ENCODE data around the gene BRF1.
"Not testable (repeated sequence)": the region's sequence is repeated elsewhere in the genome, so short reads cannot be mapped to it uniquely, and the experiment has no call there.

Gene BRF1

GRCh38 chr14:105317546-105317945 lies 16.7 kb upstream of the BRF1 start:
- peak in 3 of 10 donors; percentile 40 to 83 (median 55) for DNase-seq
- intact Hi-C loops (cut with DNase I): no loop called here

GRCh38 chr14:105316968-105317510 lies 16.2 kb upstream of the BRF1 start:
- intact Hi-C loops (cut with DNase I): no loop called here
- no peak for DNase-seq

- DNase-seq: no peak
- intact Hi-C loops (cut with DNase I): no loop called here
These were observed 15.8 kb upstream of the BRF1 start for GRCh38 chr14:105316577-105316941.

- intact Hi-C loops (cut with DNase I): no loop called here
- no peak for DNase-seq
These were observed 15.3 kb upstream of the BRF1 start for GRCh38 chr14:105315941-105316576.

- intact Hi-C loops (cut with DNase I): no loop called here
- no peak for DNase-seq
These were observed 14.5 kb upstream of the BRF1 start for GRCh38 chr14:105315211-105315721.

GRCh38 chr14:105314287-105315200 lies 13.7 kb upstream of the BRF1 start, which contains the start of gene PACS2:
PACS2 (plus strand) TSS chr14:105314748; CDS start chr14:105314919, 171 bp downstream.
- DNase-seq: peak in 7 of 10 donors; percentile 45 to 95 (median 58)
- intact Hi-C loops (cut with DNase I): loop anchor here (1.0 to 5.0 kb wide), 2 partner anchors 13 to 38 kb away; partner anchors contain the start of gene BRF1

GRCh38 chr14:105313381-105314286 lies 12.8 kb upstream of the BRF1 start:
- DNase-seq: peak in 2 of 10 donors; percentile 33 to 77
- intact Hi-C loops (cut with DNase I): loop anchor here (1.0 to 5.0 kb wide), 2 partner anchors 12 to 39 kb away; partner anchors contain the start of gene BRF1

GRCh38 chr14:105312973-105313372 lies 12.2 kb upstream of the BRF1 start:
- DNase-seq: peak in 8 of 10 donors; percentile 47 to 95 (median 73)
- intact Hi-C loops (cut with DNase I): loop anchor here (5.0 kb wide), 1 partner anchor 39 kb away; no protein-coding TSS in a partner anchor

- peak in 2 of 10 donors; percentile 44 to 86 for DNase-seq
- intact Hi-C loops (cut with DNase I): loop anchor here (5.0 kb wide), 1 partner anchor 40 kb away; no protein-coding TSS in a partner anchor
These were observed 11.0 kb upstream of the BRF1 start for GRCh38 chr14:105311838-105312237.

GRCh38 chr14:105309371-105309770 lies 8.6 kb upstream of the BRF1 start:
- no peak for DNase-seq
- intact Hi-C loops (cut with DNase I): no loop called here

GRCh38 chr14:105307052-105307727 lies 6.4 kb upstream of the BRF1 start:
- intact Hi-C loops (cut with DNase I): no loop called here
- DNase-seq: no peak

- no peak for DNase-seq
- intact Hi-C loops (cut with DNase I): no loop called here
These were observed 5.0 kb upstream of the BRF1 start for GRCh38 chr14:105305791-105306190.

GRCh38 chr14:105305345-105305744 lies 4.5 kb upstream of the BRF1 start:
- no peak for DNase-seq
- intact Hi-C loops (cut with DNase I): no loop called here

- DNase-seq: no peak
- intact Hi-C loops (cut with DNase I): no loop called here
These were observed 3.8 kb upstream of the BRF1 start for GRCh38 chr14:105304565-105304964.

- DNase-seq: no peak
- intact Hi-C loops (cut with DNase I): no loop called here
These were observed 3.1 kb upstream of the BRF1 start for GRCh38 chr14:105303949-105304348.

GRCh38 chr14:105301915-105302249 lies 1.1 kb upstream of the BRF1 start:
- intact Hi-C loops (cut with DNase I): loop anchor here (1.0 kb wide), 1 partner anchor 12 kb away; the partner anchor contains the start of gene PACS2
- not testable (repeated sequence) for DNase-seq

GRCh38 chr14:105301103-105301914 lies 508 bp upstream of the BRF1 start:
- DNase-seq: peak; percentile 95 to 99 (median 98)
- intact Hi-C loops (cut with DNase I): loop anchor here (1.0 kb wide), 1 partner anchor 13 kb away; the partner anchor contains the start of gene PACS2

Data from posterior cingulate gyrus (tissue), 11 donors.